ENCODE data around the gene PPM1N.
A peak's percentile ranks its signal among the peaks of the same experiment; 100 is the strongest.
"Not testable (repeated sequence)": the region's sequence is repeated elsewhere in the genome, so short reads cannot be mapped to it uniquely, and the experiment has no call there.

The PPM1N gene

GRCh38 chr19:45508861-45509691 is 10.8 kb downstream of the PPM1N start:
- no peak for DNase-seq (ENCODE audit: low spot score)

- no peak for DNase-seq (ENCODE audit: low spot score)
Observed at GRCh38 chr19:45509692-45510015, 11.4 kb downstream of the PPM1N start.

GRCh38 chr19:45510352-45510751 is 12.1 kb downstream of the PPM1N start:
- DNase-seq (ENCODE audit: low spot score) = not testable (repeated sequence)

- no peak for DNase-seq (ENCODE audit: low spot score)
Observed at GRCh38 chr19:45511074-45511473, 12.8 kb downstream of the PPM1N start.

- no peak for DNase-seq (ENCODE audit: low spot score)
Observed at GRCh38 chr19:45512881-45513483, 14.7 kb downstream of the PPM1N start.

GRCh38 chr19:45514376-45515051 is 16.3 kb downstream of the PPM1N start:
- no peak for DNase-seq (ENCODE audit: low spot score)

GRCh38 chr19:45515081-45515624 is 16.9 kb downstream of the PPM1N start:
- DNase-seq (ENCODE audit: low spot score) = no peak

- no peak for DNase-seq (ENCODE audit: low spot score)
Observed at GRCh38 chr19:45515807-45516401, 17.7 kb downstream of the PPM1N start.

- DNase-seq (ENCODE audit: low spot score) = no peak
Observed at GRCh38 chr19:45517238-45517637, 19.0 kb downstream of the PPM1N start.

- DNase-seq (ENCODE audit: low spot score) = no peak
Observed at GRCh38 chr19:45517641-45518468, 19.6 kb downstream of the PPM1N start.

GRCh38 chr19:45518469-45518826 is 20.2 kb downstream of the PPM1N start:
- DNase-seq (ENCODE audit: low spot score) = no peak

GRCh38 chr19:45522010-45522941 is 24.0 kb downstream of the PPM1N start:
- no peak for DNase-seq (ENCODE audit: low spot score)

- DNase-seq (ENCODE audit: low spot score) = peak; percentile 84
Observed at GRCh38 chr19:45523642-45524256, 25.5 kb downstream of the PPM1N start.

GRCh38 chr19:45524575-45525129 is 26.4 kb downstream of the PPM1N start:
- no peak for DNase-seq (ENCODE audit: low spot score)

- no peak for DNase-seq (ENCODE audit: low spot score)
Observed at GRCh38 chr19:45526143-45526542, 27.9 kb downstream of the PPM1N start.

- DNase-seq (ENCODE audit: low spot score) = no peak
Observed at GRCh38 chr19:45526971-45527370, 28.7 kb downstream of the PPM1N start.

- no peak for DNase-seq (ENCODE audit: low spot score)
Observed at GRCh38 chr19:45527731-45528130, 29.5 kb downstream of the PPM1N start.

GRCh38 chr19:45528149-45528743 is 30.0 kb downstream of the PPM1N start:
- DNase-seq (ENCODE audit: low spot score) = no peak

GRCh38 chr19:45528744-45529419 is 30.6 kb downstream of the PPM1N start:
- no peak for DNase-seq (ENCODE audit: low spot score)
